K562 (cell line): ENCODE data around the gene SLC34A3. TPM values are rescaled to one million over a fixed set of nuclear protein-coding genes. Genes with fewer than 3 reads are reported as not detected.

Experiments used
- AFF1 ChIP-seq, 2 experiments: fragments of 450-650 bp; IDR thresholded peaks; 2 replicates each; pipeline ENCODE4 v1.6.1; 2018; ENCODE audit warnings: mild to moderate bottlenecking in 2 of 2, low read depth in 1 of 2; ENCODE audit not compliant: partially characterized antibody in 2 of 2
- CCAR2 ChIP-seq: fragments of 200-400 bp; formaldehyde crosslinking; IDR thresholded peaks from 2 replicates; pipeline ENCODE4 v1.6.1; 2017; ENCODE audit warnings: mild to moderate bottlenecking, low read depth, low read length
- DDX20 ChIP-seq: fragments of 450-650 bp; IDR thresholded peaks from 2 replicates; pipeline ENCODE4 v1.6.1; 2016; ENCODE audit warnings: missing genetic modification characterization, low read depth, mild to moderate bottlenecking, missing compliant biosample characterization, moderate library complexity
- EP300 ChIP-seq: IDR thresholded peaks from 2 replicates; pipeline ENCODE4 v1.6.1; 2012; ENCODE audit warnings: low read length, improper control_type of control experiment
- ETS1 ChIP-seq: conservative IDR thresholded peaks from 2 replicates; pipeline ENCODE4 v1.6.1; 2011; ENCODE audit warnings: low read depth, mild to moderate bottlenecking, low read length; ENCODE audit not compliant: control insufficient read depth
- ETS2 ChIP-seq: IDR thresholded peaks from 2 replicates; pipeline ENCODE4 v1.6.1; 2016; ENCODE audit warnings: borderline replicate concordance, missing genetic modification characterization, mild to moderate bottlenecking, moderate library complexity, missing compliant biosample characterization; ENCODE audit not compliant: poor library complexity, severe bottlenecking
- ETV6 ChIP-seq, 3 experiments: fragments of 150-350 bp in 1 of 3; sonication (generic) in 1 of 3; formaldehyde crosslinking in 1 of 3; IDR thresholded peaks; 2 replicates each; pipeline versions ENCODE4 v1.6.1 to v1.8.0; 2014 to 2022; ENCODE audit warnings: borderline replicate concordance in 2 of 3, low read depth in 2 of 3, antibody characterized with exemption in 1 of 3, low read length in 1 of 3, mild to moderate bottlenecking in 1 of 3, missing genetic modification reagents in 1 of 3
- FOSL1 ChIP-seq: fragments of 200-800 bp; sonication (Bioruptor generic); conservative IDR thresholded peaks from 2 replicates; pipeline ENCODE4 v1.6.1; 2016; ENCODE audit warnings: missing genetic modification characterization, missing compliant biosample characterization
- HSF4 ChIP-seq: fragments of 250-450 bp; sonication (Bioruptor Pico); IDR thresholded peaks from 2 replicates; pipeline ENCODE4 v2.1.2; 2022; ENCODE audit warnings: mild to moderate bottlenecking, moderate library complexity, borderline replicate concordance
- KDM5B ChIP-seq: fragments of 200-600 bp; sonication (generic); IDR thresholded peaks from 2 replicates; pipeline ENCODE4 v1.6.1; 2012; ENCODE audit warnings: low read depth, mild to moderate bottlenecking, moderate library complexity, low read length, control low read depth, inconsistent platforms; ENCODE audit not compliant: insufficient replicate concordance
- MTA1 ChIP-seq: fragments of 450-650 bp; IDR thresholded peaks from 2 replicates; pipeline ENCODE4 v1.6.1; 2017; ENCODE audit warnings: borderline replicate concordance
- NCOR1 ChIP-seq: fragments of 450-650 bp; IDR thresholded peaks from 2 replicates; pipeline ENCODE4 v1.6.1; 2016; ENCODE audit warnings: mild to moderate bottlenecking, moderate library complexity
- NFRKB ChIP-seq: fragments of 450-650 bp; IDR thresholded peaks from 2 replicates; pipeline ENCODE4 v1.6.1; 2016; ENCODE audit warnings: low read depth
- NR2C2 ChIP-seq, 2 experiments: fragments of 200-800 bp in 1 of 2; sonication (Bioruptor generic) in 1 of 2; sonication (generic) in 1 of 2; formaldehyde crosslinking in 1 of 2; IDR thresholded peaks; 2 replicates each; pipeline versions ENCODE4 v1.6.1 to v1.8.0; 2016 to 2022; ENCODE audit warnings: mild to moderate bottlenecking in 1 of 2, missing compliant biosample characterization in 1 of 2, missing genetic modification characterization in 1 of 2, missing genetic modification reagents in 1 of 2
- POLR2A ChIP-seq: fragments of 450-650 bp; conservative IDR thresholded peaks from 2 replicates; pipeline ENCODE4 v1.6.1; 2016
- SMARCA5 ChIP-seq: fragments of 450-650 bp; IDR thresholded peaks from 2 replicates; pipeline ENCODE4 v1.6.1; 2016
- SRSF7 ChIP-seq: fragments of 200-400 bp; formaldehyde crosslinking; optimal IDR thresholded peaks from 2 replicates; pipeline ENCODE3; 2017; ENCODE audit warnings: mild to moderate bottlenecking, low read depth, low read length
- STAT5A ChIP-seq: IDR thresholded peaks from 2 replicates; pipeline ENCODE4 v1.6.1; 2012; ENCODE audit warnings: low read length, inconsistent platforms, borderline replicate concordance
- ZFP36 ChIP-seq: fragments of 150-350 bp; IDR thresholded peaks from 2 replicates; pipeline ENCODE4 v1.6.1; 2018; ENCODE audit warnings: low read length, low read depth; ENCODE audit not compliant: partially characterized antibody
- ZNF212 ChIP-seq: fragments of 450-650 bp; formaldehyde crosslinking; IDR thresholded peaks from 2 replicates; pipeline ENCODE4 v1.4.0; 2020; ENCODE audit warnings: mild to moderate bottlenecking
- polyA plus RNA-seq, 8 experiments: library from polyadenylated mRNA; depleted of rRNA in 4 of 8; stranded (reverse) in 5 of 8; unstranded in 3 of 8; fragments of >200 nt; fragmentation: Nextera tagmentation in 2 of 8; fragmentation: Illumina TruSeq in 1 of 8; extraction: Ambion mirVana in 2 of 8; extraction: Trizol in 1 of 8; gene quantifications; 2 replicates each; pipeline versions ENCODE4 v1.2.1 to v1.2.3, GENCODE V29; 2011 to 2014; ENCODE audit warnings: inconsistent platforms in 1 of 8, missing spikeins in 1 of 8
- total RNA-seq, 7 experiments: library from RNA; depleted of rRNA in 6 of 7; stranded (reverse); fragments of >200 nt in 6 of 7; fragmentation: Illumina TruSeq in 2 of 7; extraction: Trizol in 2 of 7; gene quantifications; 2 replicates each; pipeline versions ENCODE4 v1.2.1 to v1.2.3, GENCODE V29; 2011 to 2021; ENCODE audit warnings: low replicate concordance in 1 of 7
- TF ChIP-seq, protein P1 (sequence below): fragments of 450-650 bp; conservative IDR thresholded peaks from 2 replicates; pipeline ENCODE4 v1.6.1; 2016; ENCODE audit warnings: missing genetic modification characterization, low read depth, mild to moderate bottlenecking, missing compliant biosample characterization, moderate library complexity

The SLC34A3 gene
- total and polyA plus RNA-seq, 9 of the 15 experiments (the other 6 are each of a cell fraction or from before 2014, with no cell fraction given): not detected

DNA sequence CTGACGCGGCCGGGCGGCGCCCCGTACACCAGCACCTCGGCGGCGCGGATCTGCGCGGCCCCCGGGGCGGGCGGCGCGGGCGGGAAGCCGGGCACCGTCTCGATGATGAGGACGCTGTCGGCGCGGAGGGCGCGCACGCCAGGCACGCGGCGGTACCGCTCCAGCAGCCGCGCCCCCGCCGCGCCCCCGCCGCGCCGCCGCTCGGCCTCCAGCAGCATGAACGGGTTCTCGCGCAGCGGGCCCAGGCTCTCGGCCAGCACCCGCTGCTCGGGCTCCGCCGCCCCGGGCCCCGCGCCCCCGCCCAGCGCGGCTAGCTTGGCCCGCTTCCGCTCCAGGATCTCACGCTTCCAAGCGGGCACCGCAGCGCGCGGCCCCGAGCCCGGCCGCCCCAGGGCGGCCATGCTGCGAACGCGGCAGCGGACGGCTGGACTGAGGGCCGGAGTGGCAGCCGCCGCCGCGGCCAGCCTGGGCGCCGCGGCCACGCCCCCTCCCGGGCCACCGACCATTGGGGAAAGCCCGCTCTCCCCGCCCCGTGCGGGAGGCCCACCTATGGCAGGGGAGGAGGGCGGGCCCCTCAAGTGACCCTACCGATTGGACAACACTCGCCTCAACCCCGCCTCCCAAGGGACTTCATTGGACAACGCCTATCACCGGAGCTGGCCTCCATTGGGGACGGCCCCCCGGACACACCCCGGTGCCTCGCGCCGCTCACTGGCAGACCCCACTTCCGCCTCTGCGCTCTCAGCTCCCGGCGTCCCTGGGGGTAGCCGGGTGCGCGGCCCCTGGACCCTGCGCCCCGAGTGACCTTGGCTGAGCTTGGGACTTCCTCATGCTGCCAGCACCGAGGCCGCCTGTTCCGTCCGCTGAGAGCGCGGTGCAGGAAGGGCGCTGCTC, 30.1 kb upstream of the SLC34A3 start, which contains the start of gene TPRN (continued):
- TF ChIP-seq ETS1: peak; percentile 90
- no peak for TF ChIP-seq AFF1 (IDR thresholded peaks at IDR 0.05; ENCODE audit: low read depth in 1 of 2, partially characterized antibody in 2 of 2)
- TF ChIP-seq NR2C2 (CRISPR knock-in tag; IDR thresholded peaks at IDR 0.05): no peak
- TF ChIP-seq NR2C2 (tag; IDR thresholded peaks at IDR 0.05): peak; percentile 49; the same call in 1 of the 2 replicates
- no peak for TF ChIP-seq STAT5A
- no peak for TF ChIP-seq NCOR1
- no peak for TF ChIP-seq DDX20
- TF ChIP-seq CCAR2: no peak
- TF ChIP-seq ZNF212: no peak
- no peak for TF ChIP-seq ETV6 (IDR thresholded peaks at IDR 0.05; ENCODE audit: borderline replicate concordance in 1 of 2, low read depth in 2 of 2, low read length in 1 of 2)
- TF ChIP-seq ETV6 (CRISPR knock-in tag; IDR thresholded peaks at IDR 0.05; ENCODE audit: borderline replicate concordance): no peak
- TF ChIP-seq ZFP36: no peak
- TF ChIP-seq SRSF7: no peak
- TF ChIP-seq KDM5B: peak; percentile 89
- no peak for TF ChIP-seq EP300
- peak; percentile 88 for TF ChIP-seq POLR2A
- TF ChIP-seq, protein P1, sequence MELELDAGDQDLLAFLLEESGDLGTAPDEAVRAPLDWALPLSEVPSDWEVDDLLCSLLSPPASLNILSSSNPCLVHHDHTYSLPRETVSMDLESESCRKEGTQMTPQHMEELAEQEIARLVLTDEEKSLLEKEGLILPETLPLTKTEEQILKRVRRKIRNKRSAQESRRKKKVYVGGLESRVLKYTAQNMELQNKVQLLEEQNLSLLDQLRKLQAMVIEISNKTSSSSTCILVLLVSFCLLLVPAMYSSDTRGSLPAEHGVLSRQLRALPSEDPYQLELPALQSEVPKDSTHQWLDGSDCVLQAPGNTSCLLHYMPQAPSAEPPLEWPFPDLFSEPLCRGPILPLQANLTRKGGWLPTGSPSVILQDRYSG: no peak
- TF ChIP-seq MTA1: no peak
- TF ChIP-seq NFRKB: no peak
- no peak for TF ChIP-seq SMARCA5
- TF ChIP-seq FOSL1 (tag): no peak
- no peak for TF ChIP-seq ETS2
- no peak for TF ChIP-seq HSF4 (CRISPR knock-in tag)
